ENCODE results near the gene SLC6A12.

Gene SLC6A12

GRCh38 chr12:208813-209212 lies 5.1 kb downstream of the SLC6A12 start:
- TF ChIP-seq, protein P1, sequence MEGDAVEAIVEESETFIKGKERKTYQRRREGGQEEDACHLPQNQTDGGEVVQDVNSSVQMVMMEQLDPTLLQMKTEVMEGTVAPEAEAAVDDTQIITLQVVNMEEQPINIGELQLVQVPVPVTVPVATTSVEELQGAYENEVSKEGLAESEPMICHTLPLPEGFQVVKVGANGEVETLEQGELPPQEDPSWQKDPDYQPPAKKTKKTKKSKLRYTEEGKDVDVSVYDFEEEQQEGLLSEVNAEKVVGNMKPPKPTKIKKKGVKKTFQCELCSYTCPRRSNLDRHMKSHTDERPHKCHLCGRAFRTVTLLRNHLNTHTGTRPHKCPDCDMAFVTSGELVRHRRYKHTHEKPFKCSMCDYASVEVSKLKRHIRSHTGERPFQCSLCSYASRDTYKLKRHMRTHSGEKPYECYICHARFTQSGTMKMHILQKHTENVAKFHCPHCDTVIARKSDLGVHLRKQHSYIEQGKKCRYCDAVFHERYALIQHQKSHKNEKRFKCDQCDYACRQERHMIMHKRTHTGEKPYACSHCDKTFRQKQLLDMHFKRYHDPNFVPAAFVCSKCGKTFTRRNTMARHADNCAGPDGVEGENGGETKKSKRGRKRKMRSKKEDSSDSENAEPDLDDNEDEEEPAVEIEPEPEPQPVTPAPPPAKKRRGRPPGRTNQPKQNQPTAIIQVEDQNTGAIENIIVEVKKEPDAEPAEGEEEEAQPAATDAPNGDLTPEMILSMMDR (conservative IDR thresholded peaks at IDR 0.05) = no peak
- no peak overlapping the region for H3K27ac ChIP-seq

DNA sequence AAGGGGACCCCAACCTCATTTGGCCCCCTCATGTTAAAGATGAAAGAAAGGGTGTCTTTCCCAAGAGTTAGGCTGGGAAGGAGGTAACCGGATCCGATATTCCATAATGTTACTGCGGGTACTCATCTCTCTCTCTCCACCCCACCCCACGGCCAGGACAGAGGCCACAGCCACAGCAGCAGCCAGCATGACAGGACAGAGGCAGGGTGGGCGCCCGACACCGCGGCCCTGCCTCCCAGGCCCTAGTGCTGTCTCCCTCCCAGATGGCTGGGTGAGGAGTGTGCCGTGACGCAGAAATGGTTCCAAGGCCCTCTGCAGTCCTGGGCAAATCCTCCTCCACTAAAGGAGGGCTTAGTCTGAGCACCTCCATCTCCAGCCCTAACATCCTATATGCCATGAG lies 6.2 kb downstream of the SLC6A12 start:
- TF ChIP-seq, protein P1 (conservative IDR thresholded peaks at IDR 0.05) = no peak

DNA sequence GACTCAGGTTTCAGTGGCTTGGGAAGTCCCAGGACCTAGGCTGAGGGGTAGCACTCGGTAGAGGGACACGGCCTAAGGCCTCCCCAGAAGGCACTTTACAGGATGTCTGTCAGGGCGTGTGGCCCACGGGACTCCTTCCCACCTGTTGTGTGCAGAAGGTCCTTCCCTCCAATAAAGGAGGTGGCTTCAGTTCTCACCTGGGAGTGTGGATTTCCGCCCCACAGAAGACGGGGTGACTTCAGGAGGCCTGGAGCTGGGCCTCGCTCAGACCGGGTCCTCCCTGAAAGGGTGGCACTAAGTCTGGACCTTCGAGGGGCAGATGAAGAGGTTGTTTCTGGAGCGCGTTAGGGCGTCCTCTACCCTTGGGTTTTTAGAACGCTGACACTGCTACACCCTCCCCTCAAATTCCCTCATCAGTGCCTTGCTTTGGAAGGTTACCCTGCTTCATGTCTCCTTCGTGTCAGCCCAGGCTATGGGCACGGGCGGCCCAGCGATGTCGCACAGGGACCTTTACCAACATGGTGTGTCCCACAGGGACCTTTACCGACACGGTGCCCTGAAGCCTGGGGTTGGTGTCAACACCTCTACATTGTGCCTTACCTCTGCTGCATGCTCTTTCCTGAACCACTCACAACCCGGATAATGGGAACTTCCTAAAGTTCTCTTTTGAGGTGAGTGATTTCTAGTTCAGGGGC lies 7.1 kb downstream of the SLC6A12 start:
- no peak overlapping the region for H3K27ac ChIP-seq
- TF ChIP-seq, protein P1 (conservative IDR thresholded peaks at IDR 0.05) = no peak

More for the DNA sequence above, 6.2 kb downstream of the SLC6A12 start:
- no peak overlapping the region for H3K27ac ChIP-seq

DNA sequence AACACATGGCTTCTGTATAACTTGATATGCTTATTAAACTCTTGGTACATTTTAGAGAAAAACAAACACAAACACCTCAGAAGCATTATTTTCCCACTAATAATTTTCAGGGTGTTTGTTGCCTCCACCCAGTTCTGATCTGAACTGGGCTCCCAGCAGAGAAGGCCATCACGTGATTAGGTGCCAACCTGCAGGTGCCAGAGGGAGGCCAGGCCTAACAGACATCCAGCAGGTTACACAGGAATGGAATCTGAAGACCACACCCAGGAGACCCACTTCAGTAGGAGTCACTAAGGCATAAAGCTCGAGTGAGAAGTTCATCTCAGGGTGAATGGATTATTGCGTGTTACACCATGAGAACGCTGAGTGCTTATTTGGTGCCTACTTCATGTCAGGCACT lies 8.9 kb downstream of the SLC6A12 start:
- TF ChIP-seq, protein P1 (conservative IDR thresholded peaks at IDR 0.05) = no peak
- no peak overlapping the region for H3K27ac ChIP-seq

GRCh38 chr12:204261-204678 lies 9.7 kb downstream of the SLC6A12 start:
- peak overlapping the region; percentile 48; the same call in 1 of the 2 replicates for H3K27ac ChIP-seq
- TF ChIP-seq, protein P1 (conservative IDR thresholded peaks at IDR 0.05) = no peak

- H3K27ac ChIP-seq = peak overlapping the region; percentile 48; the same call in 1 of the 2 replicates
- TF ChIP-seq, protein P1 (conservative IDR thresholded peaks at IDR 0.05) = peak; percentile 43
Measured at GRCh38 chr12:203462-204260, 10.3 kb downstream of the SLC6A12 start.

DNA sequence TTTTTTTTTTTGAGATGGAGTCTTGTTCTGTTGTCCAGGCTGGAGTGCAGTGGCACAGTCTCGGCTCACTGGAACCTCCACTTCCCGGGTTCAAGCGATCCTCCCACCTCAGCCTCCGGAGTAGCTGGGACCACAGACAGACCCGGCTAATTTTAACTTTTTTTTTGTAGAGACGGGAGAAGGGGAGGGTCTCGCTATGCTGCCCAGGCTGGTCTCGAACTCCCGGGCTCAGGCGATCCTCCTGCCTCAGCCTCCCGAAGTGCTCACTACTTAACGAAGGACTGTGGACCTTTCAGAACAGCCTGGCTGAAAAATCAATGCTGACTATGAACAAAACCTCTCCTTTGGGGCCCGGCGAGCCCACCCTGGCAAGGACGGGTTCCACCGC lies 10.9 kb downstream of the SLC6A12 start:
- H3K27ac ChIP-seq = peak overlapping the region; percentile 48; the same call in 1 of the 2 replicates
- TF ChIP-seq, protein P1 (conservative IDR thresholded peaks at IDR 0.05) = no peak

Measured in VCaP (cell line).